Measurements from ENCODE around the gene FOXN1.

- TF ChIP-seq CTCF (conservative IDR thresholded peaks at IDR 0.05 in 1 of 2, IDR thresholded peaks at IDR 0.05 in 1 of 2; ENCODE audit: low read depth in 1 of 2, low read length in 2 of 2) (no peak), EZH2 (IDR thresholded peaks at IDR 0.05; ENCODE audit: low read length, missing control alignments) (no peak)
Observed at GRCh38 chr17:28541439-28541838, 35.3 kb downstream of the FOXN1 start.

All from fibroblast of lung (primary cell).